Vagina (tissue), 2 donors: ENCODE measurements around the gene PHF20.

Experiments
- POLR2A ChIP-seq, 2 donors: fragments of 450-650 bp; IDR thresholded peaks; one replicate each; pipeline ENCODE4 v1.6.1; 2017; ENCODE audit warnings: antibody characterized with exemption in 2 of 2, mild to moderate bottlenecking in 2 of 2, moderate library complexity in 2 of 2
- POLR2AphosphoS5 ChIP-seq, 2 donors: sonication (generic); formaldehyde crosslinking; IDR thresholded peaks; one replicate each; pipeline ENCODE4 v1.9.0; 2017; ENCODE audit warnings: antibody characterized with exemption in 2 of 2, mild to moderate bottlenecking in 2 of 2, low read depth in 1 of 2; ENCODE audit not compliant: insufficient read depth in 1 of 2

GRCh38 chr20:35729283-35729807 is 42.5 kb upstream of the PHF20 start:
- TF ChIP-seq POLR2A (IDR thresholded peaks at IDR 0.05) (no peak), POLR2AphosphoS5 (IDR thresholded peaks at IDR 0.05; ENCODE audit: insufficient read depth in 1 of 2, low read depth in 1 of 2) (no peak)
